ENCODE data around the gene ALG9. TPM values are rescaled to one million over a fixed set of nuclear protein-coding genes. Genes with fewer than 3 reads are reported as not detected.

ALG9 gene
- total and polyA plus RNA-seq, 2 of the 4 experiments (the other 2 are of a cell fraction): 20.7 to 35.7 TPM

DNA sequence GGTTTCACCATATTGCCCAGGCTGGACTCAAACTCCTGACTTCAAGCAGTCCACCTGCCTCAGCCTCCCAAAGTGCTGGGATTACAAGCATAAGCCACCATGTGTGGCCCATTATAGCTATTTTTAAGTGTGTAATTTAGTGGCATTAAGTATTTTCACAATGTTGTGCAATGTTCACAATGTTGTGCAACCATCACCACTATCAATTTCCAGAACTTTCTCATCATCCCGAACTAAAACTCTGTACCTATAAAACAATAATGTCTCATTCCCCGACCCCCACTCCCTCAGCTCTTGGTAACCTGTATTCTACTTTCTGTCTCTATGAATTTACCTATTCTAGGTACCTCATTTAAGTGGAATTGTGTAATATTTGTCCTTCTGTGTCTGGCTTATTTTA lies 15.5 kb upstream of the ALG9 start:
- Histone ChIP-seq H3K23ac (ENCODE audit: low read depth, low read length) (no peak overlapping the region), H2BK15ac (ENCODE audit: low read depth, low read length) (no peak overlapping the region), H3K14ac (replicated peaks; ENCODE audit: low read depth, low read length) (no peak overlapping the region), H3K27ac (ENCODE audit: insufficient read depth, low read length) (no peak overlapping the region), H3K9ac (ENCODE audit: low read depth, low read length) (no peak overlapping the region), H4K20me1 (ENCODE audit: insufficient read depth, low read length) (no peaks in the 10 kb centered on the region), H2BK120ac (ENCODE audit: low read depth, low read length) (no peak overlapping the region), H3K36me3 (ENCODE audit: control insufficient read depth, insufficient read depth, low read length) (no peaks in the 10 kb centered on the region), H3K4me2 (ENCODE audit: low read depth, low read length) (no peak overlapping the region), H3K9me1 (ENCODE audit: insufficient read depth, low read length) (no peaks in the 10 kb centered on the region), H3K4me3 (ENCODE audit: insufficient read depth, low read depth, low read length) (no peak overlapping the region), H4K8ac (ENCODE audit: low read depth in 2 of 2, low read length in 2 of 2) (no peak overlapping the region), H3K4ac (ENCODE audit: low read depth, low read length) (no peak overlapping the region), H4K91ac (ENCODE audit: insufficient read depth, low read depth, low read length) (no peak overlapping the region), H3K4me1 (ENCODE audit: control insufficient read depth, insufficient read depth, low read length) (no peaks in the 10 kb centered on the region), H2AFZ (replicated peaks; ENCODE audit: low read length, poor library complexity) (no peak overlapping the region), H3K9me3 (ENCODE audit: control insufficient read depth, insufficient read depth, low read length) (no peaks in the 10 kb centered on the region), H2BK20ac (ENCODE audit: low read depth, low read length) (no peak overlapping the region), H2BK5ac (ENCODE audit: low read depth, low read length, poor library complexity, severe bottlenecking) (no peak overlapping the region), H2AK9ac (replicated peaks; ENCODE audit: low read depth, low read length, poor library complexity) (no peak overlapping the region), H3K79me1 (ENCODE audit: low read depth in 1 of 2, low read length in 2 of 2) (no peaks in the 10 kb centered on the region), H3K56ac (ENCODE audit: extremely low read depth, insufficient read depth, low read length) (no peak overlapping the region), H3K18ac (ENCODE audit: low read depth, low read length) (no peak overlapping the region), H2AK5ac (ENCODE audit: low read depth, low read length) (no peak overlapping the region), H3K27me3 (ENCODE audit: control insufficient read depth, insufficient read depth, low read length) (no peaks in the 10 kb centered on the region), H4K5ac (ENCODE audit: low read depth, low read length) (no peak overlapping the region)
- CTCF ChIA-PET: no interaction called here
- in situ Hi-C loops (cut with MboI; ENCODE audit: low sequenced_read_pairs): no loop called here
- TF ChIP-seq SMC3 (IDR thresholded peaks at IDR 0.05; ENCODE audit: low read depth, low read length): no peak
- TF ChIP-seq CEBPB (IDR thresholded peaks at IDR 0.05; ENCODE audit: low read depth, low read length): peak; percentile 85
- DNase-seq (no peak), ATAC-seq (ENCODE audit: low read depth) (no peak)
- intact Hi-C loops (cut with micrococcal nuclease): no loop called here
- no CpG with 5 or more reads among the region's 2 CpGs for WGBS, 2 experiments (ENCODE audit: extremely low coverage in 2 of 2, insufficient read length in 1 of 2)
- POLR2A ChIA-PET (ENCODE audit: unreplicated experiment): interaction anchor here (1.1 kb wide), 1 partner anchor 24 kb away, joined by 3 read pairs; no protein-coding TSS in a partner anchor
- dilution Hi-C loops (cut with HindIII; ENCODE audit: low sequenced_read_pairs, unreplicated experiment): no loop called here
- no TSS peak for BruUV-seq (replicated peaks)
